Caco-2 (cell line): ENCODE results near the gene MS4A15. TPM values are rescaled to one million over a fixed set of nuclear protein-coding genes. Genes with fewer than 3 reads are reported as not detected.

Experiments
- BruUV-seq: library from RNA; stranded (reverse); fragments of 400-500 nt; replicated peaks from 2 replicates; lab custom pipeline; 2021; lab: Mats Ljungman, UMichigan
- CTCF ChIA-PET: fragments of 300-600 bp; sonication (Branson Sonifier 250); formaldehyde crosslinking; loops from one replicate; lab custom pipeline; 2022; ENCODE audit warnings: antibody characterized with exemption; lab: Charles Lee
- POLR2A ChIA-PET: fragments of 300-600 bp; sonication (Branson Sonifier 250); formaldehyde crosslinking; loops from one replicate; lab custom pipeline; 2022; ENCODE audit warnings: antibody characterized with exemption; lab: Charles Lee
- DNase-seq, 2 experiments: peaks; one replicate each; pipeline versions ENCODE4 v3.0.0 to v3.0.0-alpha.2; 2020 to 2022
- H3K27me3 ChIP-seq: replicated peaks from 2 replicates; pipeline ENCODE4 v1.6.0; 2011; ENCODE audit warnings: low read length; ENCODE audit not compliant: control insufficient read depth, insufficient read depth
- H3K36me3 ChIP-seq: 2 replicates; pipeline ENCODE4 v1.5.1; 2011; ENCODE audit warnings: low read length; ENCODE audit not compliant: control insufficient read depth, insufficient read depth
- H3K4me1 ChIP-seq: fragments of 250-450 bp; sonication (Bioruptor Pico); 2 replicates; pipeline ENCODE4 v1.5.1; 2020; ENCODE audit warnings: mild to moderate bottlenecking
- H3K4me3 ChIP-seq: 2 replicates; pipeline ENCODE4 v1.5.1; 2011; ENCODE audit warnings: low read depth, mild to moderate bottlenecking, control low read depth, low read length
- H3K9me3 ChIP-seq: fragments of 250-450 bp; sonication (Bioruptor Pico); 2 replicates; pipeline ENCODE4 v1.5.1; 2020; ENCODE audit warnings: mild to moderate bottlenecking, moderate library complexity
- H3K27ac Mint-ChIP-seq: one replicate; pipeline ENCODE4 v1.8.0; 2022; ENCODE audit warnings: mixed read lengths; ENCODE audit not compliant: unreplicated experiment
- H3K27me3 Mint-ChIP-seq: one replicate; pipeline ENCODE4 v1.8.0; 2022; ENCODE audit warnings: mixed read lengths; ENCODE audit not compliant: insufficient read depth, unreplicated experiment
- H3K36me3 Mint-ChIP-seq: one replicate; pipeline ENCODE4 v1.8.0; 2022; ENCODE audit warnings: mild to moderate bottlenecking, mixed read lengths; ENCODE audit not compliant: insufficient read depth, unreplicated experiment
- H3K4me1 Mint-ChIP-seq: one replicate; pipeline ENCODE4 v1.8.0; 2022; ENCODE audit warnings: low read depth, mixed read lengths; ENCODE audit not compliant: unreplicated experiment
- H3K4me3 Mint-ChIP-seq: one replicate; pipeline ENCODE4 v1.8.0; 2022; ENCODE audit warnings: mild to moderate bottlenecking, moderate library complexity, mixed read lengths; ENCODE audit not compliant: unreplicated experiment
- H3K9me3 Mint-ChIP-seq: one replicate; pipeline ENCODE4 v1.8.0; 2022; ENCODE audit warnings: mixed read lengths; ENCODE audit not compliant: unreplicated experiment
- intact Hi-C: fragments of 100-400 bp; cut with micrococcal nuclease; formaldehyde crosslinking; loops from one replicate; pipeline ENCODE4 v1.10.0; 2022; ENCODE audit not compliant: unreplicated experiment
- total RNA-seq: library from RNA; stranded (reverse); gene quantifications from 2 replicates; pipeline ENCODE4 v1.2.3, GENCODE V29; 2022
- TF ChIP-seq, protein P1 (sequence below), 2 experiments: fragments of 200-600 bp in 1 of 2; IDR thresholded peaks; 1 replicate in 1 of 2; 2 replicates in 1 of 2; pipeline versions ENCODE4 v1.5.1 to v1.8.0; 2011 to 2022; ENCODE audit warnings: antibody characterized with exemption in 1 of 2, control low read depth in 1 of 2, inconsistent platforms in 1 of 2, low read depth in 1 of 2, low read length in 1 of 2, mild to moderate bottlenecking in 1 of 2, moderate library complexity in 1 of 2; ENCODE audit not compliant: insufficient read depth in 1 of 2, severe bottlenecking in 1 of 2, unreplicated experiment in 1 of 2

MS4A15 gene
- total RNA-seq, 1 experiment from 2014 or later, result not detected

DNA sequence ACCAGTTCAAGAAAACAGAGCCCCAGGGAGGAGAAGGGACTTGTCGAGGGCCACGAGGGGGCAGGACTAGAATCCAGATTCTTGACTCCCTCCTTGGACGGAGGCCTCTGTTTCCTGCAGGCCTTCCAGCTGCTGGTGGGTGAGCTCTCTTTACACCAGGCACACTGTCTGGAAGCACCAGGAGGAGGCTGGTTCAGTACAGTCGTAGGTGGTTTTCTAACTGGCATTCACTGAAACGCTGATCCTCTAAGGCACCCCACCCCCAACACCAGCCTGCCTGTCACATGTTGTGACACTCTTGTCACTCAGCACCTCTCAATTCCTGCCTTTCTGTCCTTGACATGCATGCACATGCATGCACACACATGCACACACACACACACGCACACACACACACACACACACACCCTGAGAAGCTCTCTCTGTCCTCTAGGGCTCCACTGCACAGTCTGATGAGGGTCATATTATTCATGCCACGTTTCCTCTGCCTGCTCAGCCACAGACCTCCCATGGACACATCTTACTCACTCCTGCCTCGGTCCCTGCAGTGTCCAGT is 29.2 kb downstream of the MS4A15 start:
- peaks cover 8% of the 10 kb centered on the region; the same call in 1 of the 2 replicates for H3K4me1 ChIP-seq
- H3K9me3 ChIP-seq, result peaks cover under 1% of the 10 kb centered on the region; the same call in 1 of the 2 replicates
- CTCF ChIA-PET, result interaction anchor here (0.7 to 1.1 kb wide), 2 partner anchors 10 to 23 kb away, joined by 3 read pairs; no protein-coding TSS in a partner anchor
- H3K4me3 ChIP-seq, result no peak overlapping the region
- BruUV-seq, result no TSS peak
- TF ChIP-seq, protein P1, sequence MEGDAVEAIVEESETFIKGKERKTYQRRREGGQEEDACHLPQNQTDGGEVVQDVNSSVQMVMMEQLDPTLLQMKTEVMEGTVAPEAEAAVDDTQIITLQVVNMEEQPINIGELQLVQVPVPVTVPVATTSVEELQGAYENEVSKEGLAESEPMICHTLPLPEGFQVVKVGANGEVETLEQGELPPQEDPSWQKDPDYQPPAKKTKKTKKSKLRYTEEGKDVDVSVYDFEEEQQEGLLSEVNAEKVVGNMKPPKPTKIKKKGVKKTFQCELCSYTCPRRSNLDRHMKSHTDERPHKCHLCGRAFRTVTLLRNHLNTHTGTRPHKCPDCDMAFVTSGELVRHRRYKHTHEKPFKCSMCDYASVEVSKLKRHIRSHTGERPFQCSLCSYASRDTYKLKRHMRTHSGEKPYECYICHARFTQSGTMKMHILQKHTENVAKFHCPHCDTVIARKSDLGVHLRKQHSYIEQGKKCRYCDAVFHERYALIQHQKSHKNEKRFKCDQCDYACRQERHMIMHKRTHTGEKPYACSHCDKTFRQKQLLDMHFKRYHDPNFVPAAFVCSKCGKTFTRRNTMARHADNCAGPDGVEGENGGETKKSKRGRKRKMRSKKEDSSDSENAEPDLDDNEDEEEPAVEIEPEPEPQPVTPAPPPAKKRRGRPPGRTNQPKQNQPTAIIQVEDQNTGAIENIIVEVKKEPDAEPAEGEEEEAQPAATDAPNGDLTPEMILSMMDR (IDR thresholded peaks at IDR 0.05; ENCODE audit: insufficient read depth in 1 of 2, low read depth in 1 of 2, low read length in 1 of 2, severe bottlenecking in 1 of 2, unreplicated experiment in 1 of 2), result no peak
- Mint-ChIP-seq H3K27me3 (no peaks in the 10 kb centered on the region), H3K36me3 (no peaks in the 10 kb centered on the region), H3K27ac (no peak overlapping the region), H3K4me1 (no peaks in the 10 kb centered on the region), H3K4me3 (no peak overlapping the region), H3K9me3 (no peaks in the 10 kb centered on the region)
- H3K36me3 ChIP-seq, result no peaks in the 10 kb centered on the region
- POLR2A ChIA-PET, result no interaction called here
- intact Hi-C loops, result no loop called here
- no peaks in the 10 kb centered on the region for H3K27me3 ChIP-seq
- no peak for DNase-seq

DNA sequence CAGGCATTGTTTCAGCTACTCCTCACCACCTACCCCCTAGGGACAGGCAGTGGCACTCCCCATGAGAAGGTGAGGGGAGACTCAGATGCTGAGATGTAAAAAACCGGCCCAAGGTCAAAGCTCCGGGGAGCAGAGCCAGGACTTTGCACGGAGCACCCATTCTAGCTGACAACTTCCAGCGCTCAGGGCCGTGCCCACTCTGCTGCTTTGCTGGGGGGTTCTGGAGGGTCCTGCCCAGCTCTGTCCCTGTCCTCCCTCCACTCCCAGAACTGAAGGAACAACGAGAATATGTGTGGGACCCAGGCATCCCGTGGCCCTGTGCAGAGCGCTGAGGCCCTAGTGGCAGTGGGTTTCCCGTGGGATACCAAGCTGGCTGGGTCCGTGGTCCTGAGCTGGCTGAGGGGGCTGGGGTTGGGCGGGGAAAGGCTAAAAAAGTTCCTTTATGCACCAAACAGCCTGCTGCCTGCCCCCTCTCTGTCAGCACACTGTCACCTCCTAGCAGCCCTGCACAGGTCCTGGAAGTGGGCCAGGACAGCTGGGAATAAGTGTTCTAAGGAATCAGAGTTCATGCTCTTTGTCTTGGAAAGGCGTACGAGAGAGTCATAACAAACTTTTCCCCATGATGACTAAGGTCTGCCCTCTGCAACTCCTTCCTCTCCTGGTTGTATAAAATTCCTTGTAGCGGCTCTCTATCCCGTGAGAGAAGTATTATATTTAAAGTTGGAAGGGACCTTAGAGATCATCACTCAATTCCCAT is 30.3 kb downstream of the MS4A15 start:
- H3K4me1 Mint-ChIP-seq, result no peaks in the 10 kb centered on the region
- H3K4me3 Mint-ChIP-seq, result no peak overlapping the region
- ChIA-PET POLR2A (no interaction called here), CTCF (interaction anchor here (0.6 kb wide), 1 partner anchor 135 kb away, joined by 3 read pairs; no protein-coding TSS in a partner anchor)
- no peaks in the 10 kb centered on the region for H3K36me3 ChIP-seq
- H3K27ac Mint-ChIP-seq, result no peak overlapping the region
- H3K4me1 ChIP-seq, result peaks cover 8% of the 10 kb centered on the region; the same call in 1 of the 2 replicates
- H3K4me3 ChIP-seq, result no peak overlapping the region
- H3K9me3 Mint-ChIP-seq, result peaks cover under 1% of the 10 kb centered on the region
- peaks cover 9% of the 10 kb centered on the region; the same call in 1 of the 2 replicates for H3K9me3 ChIP-seq
- BruUV-seq, result no TSS peak
- H3K27me3 Mint-ChIP-seq, result peaks cover 4% of the 10 kb centered on the region
- no peak for DNase-seq
- H3K27me3 ChIP-seq, result no peaks in the 10 kb centered on the region
- H3K36me3 Mint-ChIP-seq, result no peaks in the 10 kb centered on the region
- intact Hi-C loops, result no loop called here
- TF ChIP-seq, protein P1 (IDR thresholded peaks at IDR 0.05; ENCODE audit: insufficient read depth in 1 of 2, low read depth in 1 of 2, low read length in 1 of 2, severe bottlenecking in 1 of 2, unreplicated experiment in 1 of 2), result no peak

DNA sequence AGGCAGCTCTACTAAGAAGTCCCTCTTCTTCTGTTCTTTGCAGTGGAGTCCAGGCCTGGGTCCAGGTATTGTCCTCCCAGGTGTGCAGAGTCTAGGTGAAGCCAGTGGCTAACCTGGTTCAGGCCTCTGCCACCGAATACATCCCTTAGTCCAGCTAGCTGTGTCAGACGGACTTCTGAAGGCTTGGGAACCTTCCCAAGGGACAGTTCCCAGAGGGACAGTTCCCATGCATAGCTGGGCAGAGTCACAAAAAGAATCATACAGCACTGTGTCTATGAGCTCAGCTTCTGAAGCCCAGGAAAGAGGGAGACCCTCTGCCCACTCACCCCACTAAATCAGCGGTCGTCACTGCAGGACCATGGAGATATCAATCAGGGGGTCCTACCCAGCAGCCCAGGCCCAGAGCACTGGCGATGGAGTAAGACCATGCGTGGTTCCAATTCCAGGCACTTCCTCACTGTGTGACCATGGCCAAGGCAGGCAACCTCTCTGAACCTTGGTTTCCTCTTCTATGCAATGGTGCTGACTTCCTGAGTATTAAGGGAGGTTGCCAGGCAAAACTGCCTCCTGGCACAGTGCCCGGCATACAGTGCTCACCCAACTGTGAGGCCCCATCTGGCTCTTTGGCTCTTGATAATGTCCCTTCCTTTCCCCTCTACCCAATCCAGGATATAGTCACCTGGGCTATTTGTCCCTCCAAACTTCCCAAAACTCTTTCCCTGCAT is 31.9 kb downstream of the MS4A15 start:
- BruUV-seq, result no TSS peak

More for the DNA sequence above, 31.9 kb downstream of the MS4A15 start:
- no peaks in the 10 kb centered on the region for H3K4me1 Mint-ChIP-seq
- intact Hi-C loops, result no loop called here
- H3K27me3 Mint-ChIP-seq, result peaks cover 9% of the 10 kb centered on the region
- H3K4me3 Mint-ChIP-seq, result no peak overlapping the region
- ChIA-PET CTCF (no interaction called here), POLR2A (no interaction called here)
- Histone ChIP-seq H3K36me3 (no peaks in the 10 kb centered on the region), H3K4me1 (peaks cover 8% of the 10 kb centered on the region; the same call in 1 of the 2 replicates), H3K9me3 (peaks cover 9% of the 10 kb centered on the region; the same call in 1 of the 2 replicates), H3K27me3 (no peaks in the 10 kb centered on the region), H3K4me3 (no peak overlapping the region)
- TF ChIP-seq, protein P1 (IDR thresholded peaks at IDR 0.05; ENCODE audit: insufficient read depth in 1 of 2, low read depth in 1 of 2, low read length in 1 of 2, severe bottlenecking in 1 of 2, unreplicated experiment in 1 of 2), result no peak
- H3K27ac Mint-ChIP-seq, result no peak overlapping the region
- H3K36me3 Mint-ChIP-seq, result no peaks in the 10 kb centered on the region
- H3K9me3 Mint-ChIP-seq, result peaks cover 12% of the 10 kb centered on the region
- no peak for DNase-seq
